Measurements from ENCODE around the gene HSPB7.

DNA sequence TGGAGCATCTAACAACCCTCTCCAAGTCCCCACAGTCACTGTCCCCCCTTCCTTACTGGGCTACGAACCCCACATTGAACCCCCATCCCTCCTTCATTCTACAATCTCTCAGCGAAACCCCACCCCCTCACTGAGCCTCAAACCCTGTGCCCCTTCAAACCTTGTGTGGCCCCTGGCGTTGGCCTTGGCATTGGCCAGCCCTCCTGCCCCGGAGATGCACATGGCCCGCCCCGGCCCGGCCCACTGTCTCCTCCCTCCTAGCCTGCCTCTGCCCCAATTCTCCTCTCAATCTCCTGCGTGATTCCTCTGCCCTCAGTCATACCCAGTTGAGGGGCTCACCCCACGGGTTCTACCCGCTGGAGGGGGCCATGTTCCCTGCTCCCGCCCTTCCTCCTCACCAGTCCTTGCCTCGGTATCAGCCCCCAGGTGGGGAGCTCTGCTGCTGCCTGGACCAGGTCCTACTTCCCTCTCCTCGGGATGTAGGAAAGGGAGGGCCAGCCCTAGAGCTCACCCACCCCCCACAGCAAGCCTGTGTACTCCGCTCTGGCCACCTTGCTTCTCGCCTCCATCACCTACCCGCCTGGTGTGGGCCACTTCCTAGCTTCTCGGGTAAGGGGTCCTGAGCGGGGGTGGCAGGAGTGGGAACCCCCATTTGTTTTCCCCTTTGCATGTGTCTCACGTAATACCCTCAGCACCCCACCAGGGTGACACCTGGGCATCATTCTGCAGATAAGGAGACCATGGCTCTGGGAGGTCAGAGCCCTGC, 10.6 kb upstream of the HSPB7 start:
- TF ChIP-seq CTCF (conservative IDR thresholded peaks at IDR 0.05 in 1 of 2, IDR thresholded peaks at IDR 0.05 in 1 of 2; ENCODE audit: low read depth in 1 of 2, low read length in 2 of 2), result no peak
- TF ChIP-seq EZH2 (IDR thresholded peaks at IDR 0.05; ENCODE audit: low read length, missing control alignments), result no peak

Measured in fibroblast of lung (primary cell).